Measurements from ENCODE around the gene RTN1. TPM values are rescaled to one million over a fixed set of nuclear protein-coding genes. Genes with fewer than 3 reads are reported as not detected.
A peak's percentile ranks its signal among the peaks of the same experiment; 100 is the strongest.

Gene RTN1
- total RNA-seq, 1 donor from 2014 or later = 0.80 TPM

GRCh38 chr14:59688224-59689170 lies 182.1 kb downstream of the RTN1 start:
- peaks cover 4% of the 10 kb centered on the region for H3K27me3 ChIP-seq (ENCODE audit: low read depth)
- peaks cover 14% of the 10 kb centered on the region for H3K9me3 ChIP-seq (replicated peaks)
- H3K36me3 ChIP-seq = no peaks in the 10 kb centered on the region
- intact Hi-C loops (cut with micrococcal nuclease) = no loop called here
- H3K4me1 ChIP-seq = no peaks in the 10 kb centered on the region
- H3K4me3 ChIP-seq = no peak overlapping the region
- TF ChIP-seq CTCF (IDR thresholded peaks at IDR 0.05; ENCODE audit: borderline replicate concordance) = peak; percentile 57
- H3K27ac ChIP-seq (replicated peaks) = no peak overlapping the region
- no peak for DNase-seq

- peaks cover 4% of the 10 kb centered on the region for H3K27me3 ChIP-seq (ENCODE audit: low read depth)
- TF ChIP-seq CTCF (IDR thresholded peaks at IDR 0.05; ENCODE audit: borderline replicate concordance) = no peak
- no peak for DNase-seq
- H3K4me1 ChIP-seq = no peaks in the 10 kb centered on the region
- H3K36me3 ChIP-seq = no peaks in the 10 kb centered on the region
- H3K4me3 ChIP-seq = no peak overlapping the region
- intact Hi-C loops (cut with micrococcal nuclease) = no loop called here
- peaks cover 9% of the 10 kb centered on the region for H3K9me3 ChIP-seq (replicated peaks)
- no peak overlapping the region for H3K27ac ChIP-seq (replicated peaks)
Measured at GRCh38 chr14:59687663-59688062, 182.9 kb downstream of the RTN1 start.

GRCh38 chr14:59679872-59680271 lies 190.7 kb downstream of the RTN1 start:
- intact Hi-C loops (cut with micrococcal nuclease) = no loop called here
- Histone ChIP-seq H3K27ac (replicated peaks) (no peak overlapping the region), H3K4me3 (no peak overlapping the region), H3K4me1 (no peaks in the 10 kb centered on the region), H3K27me3 (ENCODE audit: low read depth) (no peaks in the 10 kb centered on the region), H3K36me3 (no peaks in the 10 kb centered on the region), H3K9me3 (replicated peaks) (no peaks in the 10 kb centered on the region)
- no peak for TF ChIP-seq CTCF (IDR thresholded peaks at IDR 0.05; ENCODE audit: borderline replicate concordance)
- DNase-seq = no peak

GRCh38 chr14:59678352-59678751 lies 192.2 kb downstream of the RTN1 start:
- no peaks in the 10 kb centered on the region for H3K4me1 ChIP-seq
- TF ChIP-seq CTCF (IDR thresholded peaks at IDR 0.05; ENCODE audit: borderline replicate concordance) = no peak
- no peak overlapping the region for H3K27ac ChIP-seq (replicated peaks)
- no peaks in the 10 kb centered on the region for H3K36me3 ChIP-seq
- H3K4me3 ChIP-seq = no peak overlapping the region
- intact Hi-C loops (cut with micrococcal nuclease) = no loop called here
- no peaks in the 10 kb centered on the region for H3K9me3 ChIP-seq (replicated peaks)
- no peaks in the 10 kb centered on the region for H3K27me3 ChIP-seq (ENCODE audit: low read depth)
- DNase-seq = no peak

- no peak for TF ChIP-seq CTCF (IDR thresholded peaks at IDR 0.05; ENCODE audit: borderline replicate concordance)
- Histone ChIP-seq H3K4me3 (no peak overlapping the region), H3K36me3 (no peaks in the 10 kb centered on the region), H3K4me1 (no peaks in the 10 kb centered on the region), H3K9me3 (replicated peaks) (no peaks in the 10 kb centered on the region), H3K27ac (replicated peaks) (no peak overlapping the region), H3K27me3 (ENCODE audit: low read depth) (no peaks in the 10 kb centered on the region)
- intact Hi-C loops (cut with micrococcal nuclease) = no loop called here
- no peak for DNase-seq
Measured at GRCh38 chr14:59677771-59678231, 192.8 kb downstream of the RTN1 start.

Measured in left ventricle myocardium inferior (tissue), 1 donor.